Activated CD4-positive, alpha-beta T cell treated with anti-CD3 and anti-CD28 coated beads, Interleukin-2, amount 10 ng/mL, durations not matched to agents 7 days and 5 days (primary cell): ENCODE data around the gene GABRG3. TPM values are rescaled to one million over a fixed set of nuclear protein-coding genes. Genes with fewer than 3 reads are reported as not detected.

Source experiments
- CTCF ChIA-PET: fragments of 350-600 bp; sonication (Branson Sonifier 250); formaldehyde crosslinking; loops from one replicate; lab custom pipeline; 2021; ENCODE audit warnings: antibody characterized with exemption; lab: Charles Lee
- POLR2A ChIA-PET: fragments of 350-600 bp; sonication (Branson Sonifier 250); formaldehyde crosslinking; loops from one replicate; lab custom pipeline; 2021; ENCODE audit warnings: antibody characterized with exemption; lab: Charles Lee
- DNase-seq: peaks from one replicate; pipeline ENCODE4 v3.0.0-alpha.2; 2020
- H3K27ac Mint-ChIP-seq: one replicate; pipeline ENCODE4 v1.8.0; 2021; ENCODE audit warnings: mild to moderate bottlenecking, moderate library complexity, mixed read lengths
- H3K27me3 Mint-ChIP-seq: one replicate; pipeline ENCODE4 v1.8.0; 2021; ENCODE audit warnings: mixed read lengths
- H3K36me3 Mint-ChIP-seq: one replicate; pipeline ENCODE4 v1.8.0; 2021; ENCODE audit warnings: low read depth, mixed read lengths
- H3K4me1 Mint-ChIP-seq: one replicate; pipeline ENCODE4 v1.8.0; 2021; ENCODE audit warnings: mixed read lengths
- H3K4me3 Mint-ChIP-seq: one replicate; pipeline ENCODE4 v1.8.0; 2021; ENCODE audit warnings: mild to moderate bottlenecking, moderate library complexity, mixed read lengths
- H3K9me3 Mint-ChIP-seq: one replicate; pipeline ENCODE4 v1.8.0; 2021; ENCODE audit warnings: mixed read lengths
- total RNA-seq, 2 experiments: library from RNA; stranded (reverse); gene quantifications; one replicate each; pipeline ENCODE4 v1.2.3, GENCODE V29; 2021

GABRG3 gene
- not detected for total RNA-seq

DNA sequence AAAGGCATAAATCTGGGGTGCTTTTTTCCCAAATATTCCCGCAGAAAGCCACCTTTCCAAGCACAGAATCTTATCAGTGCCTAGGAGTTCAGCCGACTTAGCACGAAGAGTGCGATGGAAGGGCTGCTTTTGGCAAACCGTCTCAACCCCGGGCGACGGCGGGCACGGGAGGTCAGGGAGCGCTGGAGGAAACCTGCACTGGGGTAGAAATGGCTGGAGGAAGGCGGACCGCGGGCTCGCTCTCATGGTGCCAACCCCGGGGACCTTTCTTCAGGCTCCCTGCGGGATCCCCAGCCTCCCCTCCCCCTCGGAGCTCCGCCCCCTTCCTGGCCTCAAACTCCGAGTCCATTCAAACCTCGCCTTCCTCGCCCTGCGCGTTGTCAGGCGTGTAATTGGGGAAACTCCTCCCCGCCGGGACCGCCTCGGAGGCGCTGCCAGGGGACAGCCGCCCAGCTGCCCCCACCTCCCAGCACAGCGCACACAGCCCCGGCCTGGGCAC lies at the start of gene GABRG3:
Gene GABRG3 (plus strand): TSS at position 470 of the 499 bp plus-strand sequence.
- H3K9me3 Mint-ChIP-seq, result no peaks in the 10 kb centered on the region
- ChIA-PET CTCF (no interaction called here), POLR2A (no interaction called here)
- peaks cover 2% of the 10 kb centered on the region for H3K36me3 Mint-ChIP-seq
- peaks cover 17% of the 10 kb centered on the region for H3K27me3 Mint-ChIP-seq
- H3K27ac Mint-ChIP-seq, result no peak within 1 kb of the TSS
- no peak within 1 kb of the TSS for H3K4me3 Mint-ChIP-seq
- no peak for DNase-seq
- H3K4me1 Mint-ChIP-seq, result no peaks in the 10 kb centered on the region

DNA sequence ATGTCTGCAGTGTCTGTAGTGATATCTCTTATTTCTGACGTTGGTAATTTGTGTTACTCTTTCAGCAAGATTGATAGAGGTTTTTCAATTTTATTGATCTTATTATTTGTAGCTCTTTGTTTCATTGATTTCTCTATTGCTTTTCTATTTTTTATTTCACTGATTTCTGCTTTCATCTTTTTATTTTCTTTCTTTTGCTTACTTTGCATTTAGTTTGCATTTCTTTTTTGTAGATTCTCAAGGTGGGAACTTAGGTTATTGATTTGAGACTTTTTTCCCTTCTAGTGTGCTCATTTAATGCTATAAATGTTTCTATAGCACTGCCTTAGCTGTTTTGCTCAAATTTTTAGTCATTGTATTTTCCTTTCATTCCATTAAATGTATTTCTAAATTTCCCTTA lies 49.5 kb upstream of the GABRG3 start:
- Mint-ChIP-seq H3K27ac (no peak overlapping the region), H3K27me3 (no peaks in the 10 kb centered on the region), H3K9me3 (peaks cover 8% of the 10 kb centered on the region), H3K4me3 (no peak overlapping the region), H3K4me1 (no peaks in the 10 kb centered on the region), H3K36me3 (no peaks in the 10 kb centered on the region)
- ChIA-PET POLR2A (no interaction called here), CTCF (no interaction called here)
- no peak for DNase-seq

DNA sequence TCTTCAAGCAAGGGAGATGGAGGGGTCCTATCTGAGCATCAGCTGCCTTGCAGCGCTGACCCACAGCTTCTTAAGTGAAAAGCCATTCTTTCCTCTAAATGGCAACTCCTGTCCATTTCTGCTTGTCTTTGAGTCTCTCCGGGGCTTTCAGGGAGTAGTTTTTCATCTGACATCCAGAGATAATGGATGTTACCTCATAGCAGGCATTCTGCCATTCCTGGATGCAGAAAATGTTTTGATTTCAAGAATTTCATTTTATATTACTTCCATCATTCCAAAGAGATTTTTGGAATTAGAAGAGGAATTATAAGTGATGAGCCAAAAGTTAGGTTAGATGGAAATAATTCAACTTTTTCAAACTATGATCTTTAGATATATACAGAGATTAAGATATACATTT lies 44.9 kb upstream of the GABRG3 start:
- DNase-seq, result no peak
- Mint-ChIP-seq H3K9me3 (peaks cover 3% of the 10 kb centered on the region), H3K27me3 (no peaks in the 10 kb centered on the region), H3K36me3 (no peaks in the 10 kb centered on the region), H3K27ac (no peak overlapping the region), H3K4me3 (no peak overlapping the region), H3K4me1 (no peaks in the 10 kb centered on the region)
- ChIA-PET CTCF (no interaction called here), POLR2A (no interaction called here)

DNA sequence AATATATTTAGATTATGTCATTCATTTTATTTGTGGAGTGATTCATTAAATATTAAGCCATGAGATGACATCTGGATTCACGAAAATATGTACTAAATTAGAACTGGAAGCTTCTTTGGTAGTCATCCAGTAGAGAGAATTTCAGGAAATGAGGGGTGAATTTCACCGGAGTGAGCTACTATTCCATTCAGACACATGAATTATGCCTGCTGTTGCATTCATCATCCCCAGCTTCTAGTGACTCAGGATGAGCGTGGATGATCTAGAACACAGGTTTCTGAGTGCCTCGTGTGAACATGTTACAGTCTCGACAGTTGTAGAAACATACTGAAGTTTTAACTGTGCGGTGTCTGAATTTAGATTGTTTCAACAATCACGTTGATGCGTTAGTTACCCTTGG lies 42.9 kb upstream of the GABRG3 start:
- Mint-ChIP-seq H3K27me3 (no peaks in the 10 kb centered on the region), H3K36me3 (no peaks in the 10 kb centered on the region), H3K4me1 (no peaks in the 10 kb centered on the region), H3K27ac (no peak overlapping the region), H3K9me3 (peaks cover 5% of the 10 kb centered on the region), H3K4me3 (no peak overlapping the region)
- ChIA-PET CTCF (no interaction called here), POLR2A (no interaction called here)
- DNase-seq, result no peak

DNA sequence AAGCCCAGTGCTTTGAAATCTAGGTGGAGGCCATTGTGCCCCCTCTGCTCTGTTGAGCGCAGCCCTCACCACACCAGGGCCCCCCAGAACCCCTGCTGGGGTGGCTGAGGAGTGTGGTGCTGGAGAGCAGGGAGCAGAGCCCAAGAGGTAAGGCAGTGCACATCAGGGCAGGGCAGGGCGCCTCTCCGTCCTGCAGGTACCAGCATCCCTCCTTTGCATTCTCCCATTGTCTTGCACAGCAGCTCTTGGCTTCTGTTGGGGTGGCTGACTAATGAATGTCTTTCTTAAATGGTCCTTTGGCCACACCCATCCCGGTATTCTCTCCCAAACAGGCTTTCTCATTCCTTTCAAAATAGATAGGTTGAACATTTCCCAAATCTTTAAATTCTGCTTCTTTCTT lies 41.4 kb upstream of the GABRG3 start:
- ChIA-PET POLR2A (no interaction called here), CTCF (no interaction called here)
- H3K9me3 Mint-ChIP-seq, result peaks cover 5% of the 10 kb centered on the region
- no peak for DNase-seq
- no peak overlapping the region for H3K27ac Mint-ChIP-seq
- no peaks in the 10 kb centered on the region for H3K4me1 Mint-ChIP-seq
- H3K36me3 Mint-ChIP-seq, result no peaks in the 10 kb centered on the region
- no peak overlapping the region for H3K4me3 Mint-ChIP-seq
- H3K27me3 Mint-ChIP-seq, result no peaks in the 10 kb centered on the region

DNA sequence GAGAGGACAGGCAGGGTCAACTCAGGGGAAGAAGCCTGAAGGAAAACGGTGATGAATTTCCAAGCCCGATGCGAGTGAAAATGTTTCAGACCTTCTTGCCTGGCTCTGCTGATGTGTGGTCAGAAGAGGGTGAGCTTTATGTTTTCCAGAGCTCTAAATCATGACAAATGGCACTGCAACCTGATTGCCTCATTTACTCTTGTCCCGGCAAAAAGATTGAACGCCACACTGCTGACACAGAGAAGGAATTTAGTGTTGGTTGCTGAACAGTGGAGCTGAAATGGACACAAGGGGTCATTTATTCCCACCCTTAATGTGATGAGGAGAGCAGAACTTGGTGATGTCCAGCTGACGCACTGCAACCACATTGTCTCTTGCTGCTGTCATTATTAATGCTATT lies 36.1 kb upstream of the GABRG3 start:
- no peak overlapping the region for H3K27ac Mint-ChIP-seq

DNA sequence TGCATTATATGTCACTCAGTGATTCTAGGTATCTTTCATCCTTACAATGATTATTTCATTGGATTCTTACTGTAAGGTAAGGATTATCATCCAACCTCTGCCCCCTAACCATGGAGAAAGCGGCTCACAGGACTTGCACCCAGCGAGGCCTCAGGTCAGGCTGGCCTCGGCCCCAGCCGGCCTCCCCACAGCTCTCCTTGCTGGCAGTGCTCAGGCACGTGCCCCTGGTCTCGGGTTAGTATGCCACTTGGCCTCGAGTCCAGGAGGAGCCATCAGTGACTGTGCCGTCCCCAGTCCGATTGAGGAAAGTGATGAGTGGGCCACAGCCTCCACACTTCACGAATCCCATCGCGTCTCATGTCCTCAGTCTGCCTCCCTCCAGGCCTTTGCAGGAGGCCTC lies 35.7 kb upstream of the GABRG3 start:
- Mint-ChIP-seq H3K27ac (no peak overlapping the region), H3K36me3 (no peaks in the 10 kb centered on the region), H3K9me3 (peaks cover 3% of the 10 kb centered on the region), H3K4me1 (no peaks in the 10 kb centered on the region), H3K27me3 (no peaks in the 10 kb centered on the region), H3K4me3 (no peak overlapping the region)
- no peak for DNase-seq
- CTCF ChIA-PET, result no interaction called here
- POLR2A ChIA-PET, result no interaction called here

More for the DNA sequence above, 36.1 kb upstream of the GABRG3 start:
- H3K4me3 Mint-ChIP-seq, result no peak overlapping the region
- no peaks in the 10 kb centered on the region for H3K36me3 Mint-ChIP-seq
- no peak for DNase-seq
- ChIA-PET CTCF (no interaction called here), POLR2A (no interaction called here)
- no peaks in the 10 kb centered on the region for H3K4me1 Mint-ChIP-seq
- H3K9me3 Mint-ChIP-seq, result peaks cover 5% of the 10 kb centered on the region
- H3K27me3 Mint-ChIP-seq, result no peaks in the 10 kb centered on the region

DNA sequence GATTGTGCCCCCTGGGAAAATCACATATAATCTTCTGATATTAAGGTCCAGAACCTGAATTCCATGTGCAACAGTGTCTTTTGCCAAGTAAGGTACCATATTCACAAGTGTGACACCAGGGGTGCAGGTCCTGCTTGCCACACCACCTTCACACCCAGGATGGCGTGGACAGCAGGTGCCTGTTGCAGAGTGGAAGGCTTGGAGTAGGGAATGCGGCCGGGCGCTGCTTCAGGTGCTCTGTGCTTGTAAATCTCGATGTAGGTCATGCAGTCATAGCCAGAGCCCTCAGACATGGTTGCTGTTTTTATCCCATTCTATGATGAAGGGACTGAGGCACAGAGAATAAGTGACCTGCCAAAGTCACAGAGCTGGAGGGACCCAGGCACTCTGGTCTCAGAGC lies 34.5 kb upstream of the GABRG3 start:
- no peaks in the 10 kb centered on the region for H3K27me3 Mint-ChIP-seq
- peaks cover 3% of the 10 kb centered on the region for H3K9me3 Mint-ChIP-seq
- H3K27ac Mint-ChIP-seq, result no peak overlapping the region
- ChIA-PET POLR2A (no interaction called here), CTCF (no interaction called here)
- H3K4me1 Mint-ChIP-seq, result no peaks in the 10 kb centered on the region
- no peaks in the 10 kb centered on the region for H3K36me3 Mint-ChIP-seq
- H3K4me3 Mint-ChIP-seq, result no peak overlapping the region
- DNase-seq, result no peak

DNA sequence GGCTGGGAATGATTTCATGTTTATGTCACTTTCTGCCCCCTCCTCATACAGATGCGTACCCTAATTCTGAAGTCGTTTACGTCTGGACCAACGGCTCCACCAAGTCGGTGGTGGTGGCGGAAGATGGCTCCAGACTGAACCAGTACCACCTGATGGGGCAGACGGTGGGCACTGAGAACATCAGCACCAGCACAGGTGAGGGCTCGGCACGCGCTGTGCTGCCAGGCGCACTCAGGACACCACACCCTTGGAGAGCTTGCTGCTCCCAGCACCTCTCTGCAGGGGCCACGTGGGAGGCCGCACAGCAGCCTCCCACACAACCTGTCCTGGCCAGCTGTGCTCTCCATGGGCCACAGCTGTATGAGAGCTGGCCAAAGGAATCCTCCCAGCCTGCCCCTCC lies 33.8 kb upstream of the GABRG3 start:
- DNase-seq, result no peak
- Mint-ChIP-seq H3K4me3 (no peak overlapping the region), H3K4me1 (no peaks in the 10 kb centered on the region), H3K9me3 (peaks cover 3% of the 10 kb centered on the region), H3K27me3 (no peaks in the 10 kb centered on the region), H3K27ac (no peak overlapping the region), H3K36me3 (no peaks in the 10 kb centered on the region)
- CTCF ChIA-PET, result no interaction called here
- POLR2A ChIA-PET, result no interaction called here

DNA sequence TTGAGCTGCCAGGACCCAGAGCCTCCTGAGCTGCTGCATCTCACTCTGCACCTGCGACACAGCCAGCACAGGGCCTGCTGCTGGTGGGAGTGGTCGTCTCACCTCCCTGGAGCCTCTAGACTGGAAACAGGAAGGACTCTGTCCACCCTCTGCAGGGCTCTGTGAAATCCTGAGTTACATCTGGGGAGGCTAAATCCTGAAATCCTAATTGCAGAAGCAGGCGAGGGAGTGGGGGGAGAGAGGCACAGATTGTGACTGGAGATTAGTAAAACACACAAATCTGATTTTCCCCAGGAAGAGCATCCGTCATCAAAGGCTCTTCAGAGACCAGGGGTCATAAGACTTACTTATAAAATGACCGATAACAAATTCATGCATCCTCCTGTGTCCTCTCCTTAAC lies 31.6 kb upstream of the GABRG3 start:
- H3K27ac Mint-ChIP-seq, result no peak overlapping the region
- no peaks in the 10 kb centered on the region for H3K36me3 Mint-ChIP-seq
- peaks cover 7% of the 10 kb centered on the region for H3K9me3 Mint-ChIP-seq
- no peak for DNase-seq
- no peaks in the 10 kb centered on the region for H3K27me3 Mint-ChIP-seq
- ChIA-PET POLR2A (no interaction called here), CTCF (no interaction called here)
- no peaks in the 10 kb centered on the region for H3K4me1 Mint-ChIP-seq
- no peak overlapping the region for H3K4me3 Mint-ChIP-seq

DNA sequence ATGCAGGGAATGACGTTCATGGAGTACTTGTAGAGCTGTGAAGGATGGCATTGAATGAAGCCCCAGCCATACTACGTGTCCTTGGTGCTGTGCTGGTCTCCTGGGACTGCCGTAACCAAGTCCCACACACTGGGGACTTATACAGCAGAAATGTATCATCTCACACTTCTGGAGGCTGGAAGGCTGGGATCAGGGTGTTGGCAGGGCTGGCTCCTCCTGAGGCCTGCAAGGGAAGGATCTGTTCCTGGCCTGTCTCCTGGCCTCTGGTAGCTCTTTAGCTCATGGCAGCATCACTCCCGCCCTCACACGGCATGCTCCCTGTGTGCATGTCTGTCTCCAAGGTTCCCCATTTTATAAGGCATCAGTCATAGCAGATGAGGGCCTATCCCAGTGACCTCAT lies 29.5 kb upstream of the GABRG3 start:
- Mint-ChIP-seq H3K4me1 (no peaks in the 10 kb centered on the region), H3K4me3 (no peak overlapping the region), H3K27me3 (no peaks in the 10 kb centered on the region), H3K36me3 (no peaks in the 10 kb centered on the region), H3K27ac (no peak overlapping the region), H3K9me3 (peaks cover 11% of the 10 kb centered on the region)
- DNase-seq, result no peak
- CTCF ChIA-PET, result no interaction called here
- POLR2A ChIA-PET, result no interaction called here

DNA sequence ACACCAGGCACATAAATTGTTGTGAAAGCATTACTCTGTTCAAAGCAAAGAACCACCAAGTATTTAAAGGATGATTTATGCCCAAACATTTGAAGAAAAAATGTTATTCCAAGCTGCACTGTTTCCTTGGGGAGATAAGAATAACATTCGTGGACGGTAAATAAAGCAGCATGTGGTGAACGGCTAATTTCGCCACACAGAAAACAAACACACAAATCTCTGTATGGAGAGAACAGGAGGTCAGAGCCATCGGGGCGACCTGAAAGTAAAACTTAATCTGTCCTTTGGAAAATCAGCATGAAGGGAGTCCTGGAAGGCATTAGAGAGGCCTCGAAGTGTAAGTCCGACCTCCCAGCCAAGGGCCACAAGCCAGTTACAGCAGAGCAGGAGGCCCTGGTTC lies 27.1 kb upstream of the GABRG3 start:
- ChIA-PET CTCF (no interaction called here), POLR2A (no interaction called here)
- H3K27ac Mint-ChIP-seq, result no peak overlapping the region
- no peaks in the 10 kb centered on the region for H3K4me1 Mint-ChIP-seq
- peaks cover 14% of the 10 kb centered on the region for H3K9me3 Mint-ChIP-seq
- no peak overlapping the region for H3K4me3 Mint-ChIP-seq
- H3K27me3 Mint-ChIP-seq, result no peaks in the 10 kb centered on the region
- DNase-seq, result no peak
- no peaks in the 10 kb centered on the region for H3K36me3 Mint-ChIP-seq

DNA sequence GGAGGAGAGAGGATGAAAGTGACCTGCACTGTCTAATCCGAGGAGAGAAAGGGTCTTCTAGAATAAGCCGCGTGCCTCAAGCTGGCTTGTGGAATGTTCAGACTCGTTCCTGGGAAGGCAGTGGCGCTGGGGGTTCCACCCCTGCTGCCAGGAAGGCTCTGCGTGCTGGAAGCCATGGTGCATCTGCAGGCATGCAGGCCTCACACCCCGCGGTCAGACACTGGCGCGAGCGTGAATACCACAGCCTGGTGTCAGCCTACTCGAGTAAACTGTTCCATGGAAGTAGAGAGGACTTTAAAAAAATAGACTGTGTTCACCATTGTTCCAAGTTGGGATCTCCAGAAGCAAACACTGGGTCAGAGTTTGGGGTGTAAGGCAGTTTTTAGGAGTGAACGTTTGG lies 25.9 kb upstream of the GABRG3 start:
- DNase-seq, result no peak
- Mint-ChIP-seq H3K4me1 (no peaks in the 10 kb centered on the region), H3K9me3 (peaks cover 14% of the 10 kb centered on the region), H3K27ac (no peak overlapping the region), H3K4me3 (no peak overlapping the region), H3K36me3 (no peaks in the 10 kb centered on the region), H3K27me3 (no peaks in the 10 kb centered on the region)
- CTCF ChIA-PET, result no interaction called here
- POLR2A ChIA-PET, result no interaction called here

DNA sequence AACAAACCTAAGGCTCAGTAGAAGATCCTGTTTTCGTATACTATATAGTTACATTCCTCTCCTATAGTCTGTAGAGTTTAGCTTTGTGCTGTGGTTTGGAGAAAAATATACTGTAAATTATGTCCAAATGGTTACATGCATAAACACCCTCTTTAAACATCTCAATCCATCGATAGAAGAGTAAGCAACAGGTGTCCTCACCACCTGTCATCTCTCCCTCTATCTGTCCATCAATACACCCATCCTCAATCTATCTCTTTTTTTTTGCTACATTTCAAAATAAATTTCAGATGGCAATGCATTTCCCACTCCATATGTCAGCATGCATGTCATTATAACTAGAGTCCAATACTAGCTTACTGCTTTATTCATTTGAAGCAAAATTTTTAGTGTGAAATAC lies 21.0 kb upstream of the GABRG3 start:
- CTCF ChIA-PET, result no interaction called here
- Mint-ChIP-seq H3K9me3 (peaks cover 14% of the 10 kb centered on the region), H3K27me3 (no peaks in the 10 kb centered on the region), H3K4me1 (no peaks in the 10 kb centered on the region), H3K36me3 (no peaks in the 10 kb centered on the region), H3K27ac (no peak overlapping the region), H3K4me3 (no peak overlapping the region)
- POLR2A ChIA-PET, result no interaction called here
- no peak for DNase-seq
